GM10847 (cell line): ENCODE data around the gene CAMK1D.
A peak's percentile ranks its signal among the peaks of the same experiment; 100 is the strongest.

ENCODE experiments used
- POLR2A ChIP-seq: IDR thresholded peaks from 2 replicates; pipeline ENCODE4 v1.6.1; 2011; ENCODE audit not compliant: insufficient read length; ENCODE audit errors: extremely low read depth

CAMK1D gene

DNA sequence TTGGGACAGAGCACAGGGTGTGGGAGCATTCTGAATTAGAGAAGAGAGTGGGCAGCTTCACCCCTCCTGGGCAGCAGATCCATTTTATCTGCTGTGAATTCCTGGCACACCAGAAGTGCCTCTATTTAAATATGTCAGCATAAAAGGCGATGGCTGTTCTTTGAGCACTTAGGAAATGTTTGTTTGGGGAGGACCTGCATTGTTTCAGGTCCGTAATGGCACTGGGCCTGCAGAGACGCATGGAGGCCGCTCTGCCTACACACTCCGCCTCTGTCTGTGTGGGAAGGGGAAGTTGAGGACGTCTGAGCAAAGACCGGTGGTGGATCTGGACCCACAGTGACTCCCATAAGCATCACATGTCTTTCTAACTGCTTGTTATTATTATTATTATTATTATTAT, 253.2 kb downstream of the CAMK1D start:
- no peak for TF ChIP-seq POLR2A

DNA sequence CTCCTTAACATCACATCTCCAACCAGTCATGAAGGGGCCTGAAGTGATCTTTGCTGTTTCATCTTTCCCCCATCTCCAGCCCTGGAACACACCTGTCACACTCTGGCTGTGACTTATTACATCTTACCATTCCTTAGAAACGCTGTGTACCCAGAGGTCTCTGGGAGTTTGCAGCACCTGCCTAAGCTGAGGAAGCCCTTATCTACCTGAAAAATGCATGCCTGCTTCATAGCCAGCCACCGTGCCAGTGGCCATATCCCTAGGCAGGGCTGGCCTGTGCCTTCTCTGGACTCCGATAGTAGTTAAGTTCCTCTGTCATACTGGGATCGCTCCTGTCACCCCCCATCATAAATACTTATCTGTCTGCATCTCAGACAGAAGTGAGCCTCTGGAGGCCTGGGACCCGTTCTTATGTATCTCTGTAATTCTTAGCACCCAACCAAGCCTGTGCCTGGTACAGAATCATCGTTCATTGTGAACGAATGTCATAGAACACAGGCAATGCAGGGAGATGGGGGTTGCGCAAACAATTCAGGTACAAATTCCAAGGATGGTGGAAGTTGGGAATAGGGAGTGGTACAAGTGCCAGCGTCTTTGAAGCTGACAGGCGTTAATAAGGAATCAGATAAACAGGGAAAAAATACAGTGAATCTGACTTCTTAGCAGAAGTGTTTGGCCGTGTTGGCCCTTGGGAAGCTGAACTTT, 254.6 kb downstream of the CAMK1D start:
- TF ChIP-seq POLR2A, result no peak

DNA sequence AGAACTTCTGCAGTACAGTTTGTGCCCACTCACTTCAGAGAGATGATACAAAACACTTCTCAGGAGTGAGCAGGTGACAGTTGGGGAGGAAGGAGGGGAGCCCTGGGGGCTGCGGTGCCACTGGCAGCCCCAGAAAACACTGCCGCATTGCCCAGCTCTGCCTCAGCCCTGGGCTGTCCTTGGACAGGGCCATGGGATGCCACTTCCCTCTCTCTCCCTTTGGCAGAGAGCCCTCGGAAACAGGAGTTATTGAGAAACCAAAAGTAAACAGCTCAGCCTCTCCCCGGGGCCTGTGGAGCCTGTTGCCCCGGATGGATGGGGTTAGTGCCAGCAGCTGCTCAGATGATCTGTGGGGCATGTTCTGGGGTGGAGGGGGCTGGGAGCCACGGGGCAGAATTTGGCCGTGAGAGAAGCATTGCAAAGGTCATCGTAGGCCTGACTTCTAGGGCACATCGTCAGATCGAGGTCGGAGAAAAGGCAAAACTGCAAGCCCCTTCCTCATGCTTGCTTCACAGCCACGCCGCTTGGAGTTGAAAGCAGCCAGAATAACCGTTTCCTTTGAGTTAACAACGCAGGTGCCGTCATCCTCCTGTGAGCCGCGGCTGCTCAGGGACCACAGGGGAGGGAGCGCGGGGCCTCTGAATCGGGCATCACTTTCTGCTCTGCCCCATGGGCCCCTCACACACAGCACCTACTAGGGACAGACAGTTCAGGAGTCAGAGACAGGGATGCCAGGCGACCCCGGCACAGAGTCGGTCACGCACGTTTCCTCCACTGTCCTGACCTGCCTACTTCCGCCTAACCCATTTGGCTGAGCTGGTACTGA, 256.4 kb downstream of the CAMK1D start:
- peak; percentile 6 for TF ChIP-seq POLR2A

DNA sequence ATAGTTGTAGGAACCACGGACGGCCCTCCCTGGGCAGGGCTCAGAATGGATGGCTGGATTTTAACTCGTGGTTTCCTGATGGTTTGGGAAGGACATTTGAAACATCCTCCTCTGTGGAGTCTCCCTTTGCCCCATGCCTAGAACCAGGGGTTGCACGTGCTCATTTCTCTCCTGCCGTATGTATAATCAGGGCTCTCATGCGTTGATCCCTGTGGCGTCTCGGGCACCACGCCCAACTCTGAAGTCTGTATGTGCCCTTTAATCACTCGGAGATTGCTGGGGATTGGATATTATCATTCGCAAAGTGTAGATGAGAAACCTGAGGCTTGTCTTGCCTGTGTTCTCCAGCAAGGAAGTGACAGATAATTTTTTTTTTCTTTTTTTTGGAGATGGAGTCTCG, 257.1 kb downstream of the CAMK1D start:
- TF ChIP-seq POLR2A, result no peak

DNA sequence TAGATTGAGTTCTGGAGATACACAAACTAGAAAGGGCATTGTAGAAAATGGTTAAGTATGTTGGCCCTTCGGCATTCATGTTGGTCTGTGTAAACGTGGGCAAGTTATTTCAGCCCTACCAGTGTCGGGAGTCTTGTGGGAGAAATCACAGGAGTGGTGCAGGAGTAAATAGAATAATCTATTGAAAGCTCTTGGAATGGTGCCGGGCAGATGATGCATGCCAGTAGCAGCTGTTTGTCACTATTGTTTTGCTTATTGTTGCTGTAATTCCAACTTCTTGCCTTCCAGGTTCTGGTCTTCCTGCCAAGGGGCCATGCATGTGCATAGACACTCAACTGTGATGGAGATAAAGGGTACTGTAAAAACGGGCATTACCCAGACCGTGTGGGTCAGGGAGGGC, 259.4 kb downstream of the CAMK1D start:
- TF ChIP-seq POLR2A, result no peak

DNA sequence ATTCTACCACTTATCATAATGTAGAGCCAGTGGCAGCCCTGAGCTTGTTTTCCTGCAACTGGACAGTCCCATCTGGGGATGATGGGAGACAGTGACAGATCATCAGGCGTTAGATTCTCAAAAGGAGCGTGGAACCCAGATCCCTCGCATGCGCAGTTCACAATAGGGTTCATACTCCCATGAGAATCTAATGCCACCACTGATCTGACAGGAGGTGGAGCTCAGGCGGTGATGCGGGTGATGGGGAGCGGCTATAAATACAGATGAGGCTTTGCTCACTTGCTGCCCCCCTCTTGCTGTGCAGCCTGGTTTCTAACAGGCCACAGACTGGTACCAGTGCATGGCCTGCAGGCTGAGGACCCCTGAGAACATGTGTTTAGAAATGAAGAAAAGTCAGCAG, 260.1 kb downstream of the CAMK1D start:
- TF ChIP-seq POLR2A, result no peak

DNA sequence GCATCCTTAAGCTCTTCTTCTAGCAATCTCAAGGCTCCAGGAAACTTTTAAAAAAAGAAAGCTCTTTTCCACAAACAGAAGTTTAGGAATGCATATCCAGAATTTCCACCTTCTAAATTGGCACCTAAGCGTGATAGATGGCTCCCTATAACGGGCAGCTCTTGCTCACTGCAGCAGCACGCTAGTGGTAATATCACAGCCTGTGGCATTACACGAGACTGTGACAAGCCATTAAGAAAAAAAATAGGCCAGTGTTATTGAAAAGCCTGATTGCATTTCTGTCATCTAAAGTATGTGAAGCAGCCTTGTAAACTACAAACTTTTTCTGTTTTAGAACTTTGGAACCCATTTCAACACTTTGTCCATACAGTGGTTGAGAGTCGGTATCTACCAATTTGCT, 263.8 kb downstream of the CAMK1D start:
- no peak for TF ChIP-seq POLR2A

DNA sequence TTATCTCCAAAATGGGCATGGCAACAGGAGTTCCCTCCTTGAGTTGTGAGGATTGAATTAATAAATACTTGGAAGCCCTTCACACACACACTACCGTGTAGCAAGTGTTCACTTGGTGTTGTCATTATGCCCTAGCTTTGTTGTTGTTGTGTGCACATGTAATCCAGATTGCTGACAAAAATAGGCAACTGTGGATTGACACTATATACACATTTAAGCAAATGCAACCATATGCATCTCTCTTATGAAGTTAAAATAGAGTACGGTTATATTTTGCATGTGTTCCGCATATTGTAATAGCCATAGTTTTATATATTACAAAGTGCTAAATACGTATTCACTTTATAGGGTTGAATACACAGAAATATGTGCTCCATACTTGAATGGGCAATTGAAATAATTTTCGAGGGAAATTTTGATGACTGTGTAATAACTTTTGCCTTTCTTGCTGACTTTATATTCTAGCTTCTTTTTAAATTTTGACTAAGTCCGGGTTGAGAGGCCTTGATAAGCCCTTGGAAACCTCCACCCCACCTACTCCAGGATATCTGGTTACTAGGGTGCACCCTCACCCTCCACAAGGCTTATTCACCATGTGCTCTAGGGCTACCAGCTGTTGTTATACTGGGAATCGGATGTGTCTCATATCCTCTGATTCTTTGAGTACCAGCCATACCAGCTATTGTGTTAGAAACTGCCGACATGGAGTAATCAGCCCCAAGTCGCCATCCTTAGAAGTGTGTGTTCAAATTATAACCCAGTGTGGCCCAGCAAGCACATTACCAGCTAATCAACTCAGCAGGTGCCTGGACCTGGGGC, 265.0 kb downstream of the CAMK1D start:
- TF ChIP-seq POLR2A, result no peak

DNA sequence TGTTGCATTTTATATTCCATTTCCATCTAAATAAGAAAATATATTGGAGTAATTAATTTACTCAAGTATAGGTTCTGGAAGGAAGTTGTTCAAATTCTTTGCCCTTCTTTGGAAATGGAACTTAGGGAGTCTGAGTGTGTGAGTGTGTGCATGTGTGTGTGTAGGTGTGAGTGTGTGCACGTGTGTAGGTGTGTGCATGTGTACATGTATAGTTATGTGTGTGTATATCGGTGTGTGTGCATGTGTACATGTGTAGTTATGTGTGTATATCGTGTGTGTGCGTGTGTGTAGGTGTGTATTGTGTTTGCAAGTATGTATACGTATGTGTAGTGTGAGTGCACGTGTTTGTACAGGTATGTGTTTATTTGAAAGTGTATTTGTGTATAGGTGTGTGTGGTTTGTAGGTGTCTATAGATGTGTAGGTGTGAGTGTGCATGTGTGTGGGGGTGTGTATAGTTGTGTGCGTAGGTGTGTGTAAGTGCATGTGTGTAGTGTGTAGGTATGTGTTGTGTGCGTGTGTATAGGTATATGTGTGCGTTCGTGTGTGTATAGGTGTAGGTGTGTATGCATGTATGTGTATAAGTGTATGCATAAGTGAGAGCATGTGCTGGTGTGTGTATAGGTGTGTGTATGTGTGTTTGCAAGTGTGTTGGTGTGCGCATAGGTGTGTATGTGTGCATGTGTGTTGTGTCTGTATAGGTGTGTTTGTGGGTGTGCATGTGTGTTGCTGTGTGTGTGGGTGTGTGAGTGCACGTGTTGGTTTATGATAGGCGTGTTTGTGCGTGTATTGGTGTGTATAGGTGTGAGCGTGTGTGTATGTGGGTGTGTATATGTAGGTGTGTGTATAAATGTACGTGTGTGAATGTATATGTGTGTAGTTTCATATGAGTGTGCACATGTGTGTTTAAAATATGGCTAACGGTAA, 266.2 kb downstream of the CAMK1D start:
- no peak for TF ChIP-seq POLR2A

DNA sequence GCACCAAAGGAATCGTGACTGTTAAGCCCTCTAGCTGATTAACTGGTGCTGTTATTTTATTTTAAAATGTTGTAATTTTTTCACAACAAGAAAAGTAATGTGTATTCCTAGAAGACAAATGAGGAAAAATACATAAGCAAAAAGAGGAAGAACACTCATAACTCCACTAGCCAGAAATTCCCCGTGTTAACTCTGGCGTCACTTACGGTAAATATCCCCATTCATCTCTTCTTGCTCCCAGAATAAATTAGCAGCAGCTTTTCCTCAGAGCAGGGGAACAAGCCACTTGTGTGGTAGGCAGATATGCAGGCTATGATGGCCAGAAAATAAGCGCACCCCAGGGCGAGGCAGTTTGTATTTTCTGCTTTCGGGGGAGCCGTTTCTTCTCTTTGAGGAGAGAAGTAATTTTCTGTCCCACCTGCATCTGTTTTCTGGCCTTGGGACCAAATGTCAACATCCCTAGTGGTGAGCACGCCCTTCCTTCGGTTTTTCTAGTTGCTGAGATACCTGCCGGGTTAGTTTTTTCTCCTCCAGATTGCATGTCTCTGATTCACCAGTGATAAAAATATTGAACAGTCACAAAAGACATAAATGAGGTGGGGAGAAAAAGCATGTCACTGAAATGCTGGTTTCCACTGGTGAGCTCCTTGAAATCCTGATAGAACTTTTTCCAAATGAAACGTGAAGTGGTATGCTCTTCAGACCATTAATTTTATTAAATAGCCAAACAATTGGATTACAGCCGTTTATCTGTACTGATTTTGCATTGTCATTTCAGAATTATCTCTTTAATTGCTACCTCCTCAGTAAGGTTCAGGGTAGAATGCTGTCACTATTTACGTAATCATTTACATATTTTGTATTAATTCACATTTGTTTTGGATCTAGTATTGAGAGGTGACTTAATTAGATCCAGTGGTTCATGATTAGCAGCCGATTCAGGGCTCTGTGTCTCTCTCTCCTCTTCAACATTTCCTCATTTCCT, 268.1 kb downstream of the CAMK1D start:
- no peak for TF ChIP-seq POLR2A

DNA sequence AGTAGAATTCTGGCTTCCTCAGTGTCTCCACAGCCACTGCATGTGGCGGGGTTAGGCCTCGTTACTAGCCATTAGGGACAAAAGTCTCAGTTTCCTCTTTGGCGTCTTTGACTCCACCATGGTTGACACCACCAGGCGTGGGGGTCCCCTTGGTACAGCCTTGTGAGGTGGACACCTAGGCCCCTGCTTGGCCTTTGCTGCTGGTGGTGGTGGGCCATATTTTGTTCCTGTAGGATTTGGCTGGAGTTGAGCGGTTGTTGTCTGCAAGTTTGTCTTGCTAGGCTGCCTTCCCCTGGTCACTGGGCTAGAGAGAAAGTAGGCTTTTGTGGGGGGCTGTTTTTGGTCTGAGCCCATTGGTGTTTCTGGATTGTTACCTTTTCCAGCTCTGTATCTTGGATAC, 272.7 kb downstream of the CAMK1D start:
- no peak for TF ChIP-seq POLR2A

DNA sequence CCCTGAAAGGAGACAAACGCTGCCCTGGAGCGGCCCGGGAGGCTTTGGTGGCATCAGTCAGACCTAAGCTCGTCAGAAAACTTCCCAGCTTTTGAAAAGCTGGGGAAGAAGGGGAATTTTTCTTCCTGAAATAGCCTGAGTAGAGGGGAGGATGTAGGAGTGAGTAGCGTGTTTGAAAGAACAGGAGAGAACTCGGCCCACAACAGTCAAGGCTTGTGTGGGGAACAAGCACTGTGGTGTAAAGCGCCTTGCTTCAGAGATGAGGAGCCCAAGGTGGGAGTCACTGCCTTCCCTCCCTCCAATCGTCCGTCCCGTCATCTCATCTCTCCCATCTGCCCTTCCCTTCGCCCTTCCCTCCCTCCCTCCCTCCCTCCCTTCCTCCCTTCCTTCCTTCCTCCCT, 273.3 kb downstream of the CAMK1D start:
- no peak for TF ChIP-seq POLR2A

DNA sequence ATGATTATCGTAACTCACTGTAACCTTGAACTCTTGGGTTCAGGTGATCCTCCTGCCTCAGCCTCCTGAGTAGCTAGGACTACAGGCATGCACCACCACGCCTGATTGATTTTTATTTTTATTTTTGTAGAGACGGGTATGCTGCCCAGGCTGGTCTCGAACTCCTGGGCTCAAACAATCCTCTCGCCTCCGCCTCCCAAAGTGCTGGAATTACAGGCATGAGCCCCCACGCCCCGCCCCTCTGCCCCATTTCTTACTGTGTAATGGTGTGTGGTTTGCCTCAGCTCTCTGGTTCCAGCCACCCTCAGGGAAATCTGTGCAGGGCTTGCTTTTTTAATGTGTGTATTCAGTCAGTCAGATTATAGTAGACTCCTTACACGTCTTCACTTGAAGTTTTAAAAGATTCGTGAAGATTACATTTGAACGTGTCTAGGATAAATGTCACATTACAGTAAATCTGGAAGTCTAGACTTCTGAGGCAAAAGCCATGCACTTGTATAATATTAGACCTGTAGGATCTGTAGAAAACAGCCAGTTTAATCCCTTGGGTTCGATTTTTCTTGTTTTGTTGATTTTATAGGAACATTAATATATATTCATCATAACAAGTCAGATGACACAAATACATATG, 276.2 kb downstream of the CAMK1D start:
- no peak for TF ChIP-seq POLR2A
